HG03139 (cell line): ENCODE measurements around the gene NUP85.
"Not testable (repeated sequence)": the region's sequence is repeated elsewhere in the genome, so short reads cannot be mapped to it uniquely, and the experiment has no call there.

Experiments
- ATAC-seq: cut with Tn5 transposase; IDR thresholded peaks from one replicate; pipeline ENCODE4 v1.9.1; 2021; ENCODE audit not compliant: unreplicated experiment

Gene NUP85

GRCh38 chr17:75199886-75200618 is 5.4 kb upstream of the NUP85 start:
- no peak for ATAC-seq

GRCh38 chr17:75205793-75206163 is 299 bp downstream of the NUP85 start:
- no peak for ATAC-seq

GRCh38 chr17:75207050-75207407 is 1.6 kb downstream of the NUP85 start:
- not testable (repeated sequence) for ATAC-seq

- no peak for ATAC-seq
These were observed 2.3 kb downstream of the NUP85 start for GRCh38 chr17:75207760-75208159.

DNA sequence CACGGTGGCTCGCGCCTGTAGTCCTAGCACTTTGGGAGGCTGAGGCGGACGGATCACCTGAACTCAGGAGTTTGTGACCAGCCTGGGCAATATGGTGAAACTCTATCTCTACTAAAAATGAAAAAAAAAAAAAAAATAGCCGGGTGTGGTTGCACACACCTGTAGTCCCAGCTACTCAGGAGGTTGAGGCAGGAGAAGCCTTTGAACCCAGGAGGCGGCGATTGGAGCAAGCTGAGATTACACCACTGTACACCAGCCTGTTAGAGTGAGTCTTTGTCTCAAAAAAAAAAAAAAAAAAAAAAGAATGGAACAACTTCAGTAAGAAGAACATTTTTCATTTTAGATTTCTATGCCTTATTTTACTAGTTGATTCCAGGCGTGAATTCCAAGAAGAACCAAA is 2.7 kb downstream of the NUP85 start:
- ATAC-seq = no peak

GRCh38 chr17:75209061-75209460 is 3.6 kb downstream of the NUP85 start:
- no peak for ATAC-seq

GRCh38 chr17:75218131-75218530 is 12.7 kb downstream of the NUP85 start:
- ATAC-seq = no peak

GRCh38 chr17:75219815-75220214 is 14.3 kb downstream of the NUP85 start:
- ATAC-seq = no peak

- no peak for ATAC-seq
These were observed 19.5 kb downstream of the NUP85 start for GRCh38 chr17:75225016-75225415.

GRCh38 chr17:75227729-75228128 is 22.2 kb downstream of the NUP85 start:
- no peak for ATAC-seq

DNA sequence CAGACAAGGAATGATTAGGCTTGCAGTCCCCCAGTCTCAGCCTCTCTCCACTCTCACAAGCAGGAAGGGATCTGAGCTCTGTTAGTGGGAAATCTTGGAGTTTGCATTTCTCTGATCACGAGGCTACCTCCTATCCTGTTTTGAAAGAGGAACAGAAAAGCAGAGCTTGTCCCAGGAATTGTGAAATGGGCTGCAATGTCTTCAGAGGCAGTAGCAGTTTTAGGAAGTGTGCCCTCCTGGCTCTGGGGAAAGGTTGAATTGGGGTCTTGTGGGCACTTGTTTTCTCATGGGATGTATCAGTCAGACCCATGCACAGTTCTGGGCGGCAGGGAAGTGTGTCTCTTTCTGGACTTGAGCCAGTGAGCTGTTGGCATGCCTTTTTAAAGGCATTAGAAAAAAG is 22.8 kb downstream of the NUP85 start:
- ATAC-seq = no peak

DNA sequence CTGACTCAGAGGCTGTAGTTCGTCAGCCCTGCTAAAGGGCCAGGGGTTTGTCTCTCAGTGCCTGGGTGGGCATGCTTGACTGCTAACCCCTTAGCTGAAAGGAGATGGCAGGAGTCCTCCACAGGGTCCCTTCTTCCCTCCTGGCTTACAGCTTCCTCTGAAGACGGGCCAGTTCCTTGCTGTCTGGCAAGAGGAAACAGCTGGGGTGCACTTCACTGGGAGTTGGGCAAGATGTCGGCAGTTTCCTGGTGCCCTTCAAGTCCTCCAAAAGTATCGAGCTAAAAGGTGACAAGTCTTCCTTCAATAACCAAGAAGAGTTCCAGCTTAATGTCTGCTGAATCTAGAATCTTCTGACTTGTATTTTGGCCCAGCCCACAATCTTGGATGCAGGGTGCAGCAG is 23.4 kb downstream of the NUP85 start:
- no peak for ATAC-seq

DNA sequence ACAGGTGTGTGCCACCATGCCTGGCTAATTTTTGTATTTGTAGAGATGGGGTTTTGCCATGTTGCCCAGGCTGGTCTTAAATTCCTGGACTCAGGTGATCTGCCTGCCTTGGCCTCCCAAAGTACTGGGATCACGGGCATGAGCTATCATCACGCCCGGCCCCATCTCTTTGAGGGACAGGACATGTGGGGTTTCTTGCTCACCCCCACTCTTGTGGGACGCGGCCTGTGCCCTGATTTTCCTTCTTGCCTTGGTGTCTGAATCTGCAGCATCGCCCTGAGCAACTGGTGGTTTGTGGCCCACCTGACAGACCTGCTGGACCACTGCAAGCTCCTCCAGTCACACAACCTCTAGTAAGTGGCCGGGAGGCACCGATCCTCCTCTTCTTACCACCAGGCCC is 25.6 kb downstream of the NUP85 start:
- ATAC-seq = no peak

GRCh38 chr17:75231741-75232464 is 26.4 kb downstream of the NUP85 start:
- no peak for ATAC-seq

DNA sequence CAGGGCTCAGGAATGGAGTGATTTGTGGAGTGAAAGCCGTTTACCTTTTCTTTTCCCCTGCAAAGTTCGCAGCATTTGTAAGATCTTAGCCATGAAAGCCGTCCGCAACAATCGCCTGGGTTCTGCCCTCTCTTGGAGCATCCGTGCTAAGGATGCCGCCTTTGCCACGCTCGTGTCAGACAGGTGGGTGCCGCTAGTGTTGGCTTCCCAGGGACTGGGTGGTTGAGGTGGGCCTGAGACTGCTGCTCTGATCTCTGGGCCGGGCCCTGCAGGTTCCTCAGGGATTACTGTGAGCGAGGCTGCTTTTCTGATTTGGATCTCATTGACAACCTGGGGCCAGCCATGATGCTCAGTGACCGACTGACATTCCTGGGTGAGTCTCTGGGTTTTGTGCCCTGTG is 27.3 kb downstream of the NUP85 start:
- ATAC-seq = no peak

DNA sequence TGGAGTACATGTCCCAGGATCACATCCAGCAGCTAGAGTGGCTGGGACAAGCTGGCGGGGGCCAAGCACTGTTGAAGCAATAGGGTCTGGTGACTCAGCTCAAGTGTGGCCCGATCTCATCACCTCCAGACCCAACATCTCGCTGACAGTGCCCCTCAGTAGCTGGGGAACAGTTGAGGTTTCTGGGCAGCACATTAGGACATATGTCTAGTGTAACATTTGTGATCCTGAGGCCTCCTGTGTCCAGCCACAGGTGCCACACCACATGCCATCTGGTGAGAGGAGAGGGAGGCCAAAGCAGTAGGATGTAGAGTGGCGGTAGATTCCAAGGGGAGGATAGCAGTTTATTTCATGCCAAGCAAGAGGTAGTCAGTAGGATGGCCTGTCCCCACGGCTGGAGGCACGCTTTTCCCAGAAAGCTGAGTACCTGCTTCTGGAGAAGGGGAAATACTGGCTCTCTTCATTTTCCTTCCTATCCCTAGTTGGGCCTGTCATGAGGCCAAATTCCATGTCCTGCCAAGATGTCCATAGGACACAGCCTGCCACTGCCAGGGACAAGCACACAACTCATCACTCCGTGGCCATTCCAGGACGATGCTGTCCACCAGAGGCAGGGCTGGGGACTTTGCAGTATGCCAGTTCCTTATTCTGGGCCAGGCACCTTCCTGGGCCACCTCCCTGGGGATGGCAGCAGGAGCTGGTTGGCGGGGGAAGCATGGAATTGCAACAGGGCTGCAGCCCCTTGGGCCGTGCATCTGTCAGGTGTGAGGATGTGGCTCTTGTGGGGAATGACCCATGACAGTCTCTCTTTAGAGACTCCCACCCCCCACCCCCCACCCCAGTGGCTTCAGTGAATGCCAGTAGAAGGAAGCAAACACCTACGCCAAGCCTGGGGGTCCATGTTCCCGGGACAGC is 31.9 kb downstream of the NUP85 start:
- no peak for ATAC-seq

DNA sequence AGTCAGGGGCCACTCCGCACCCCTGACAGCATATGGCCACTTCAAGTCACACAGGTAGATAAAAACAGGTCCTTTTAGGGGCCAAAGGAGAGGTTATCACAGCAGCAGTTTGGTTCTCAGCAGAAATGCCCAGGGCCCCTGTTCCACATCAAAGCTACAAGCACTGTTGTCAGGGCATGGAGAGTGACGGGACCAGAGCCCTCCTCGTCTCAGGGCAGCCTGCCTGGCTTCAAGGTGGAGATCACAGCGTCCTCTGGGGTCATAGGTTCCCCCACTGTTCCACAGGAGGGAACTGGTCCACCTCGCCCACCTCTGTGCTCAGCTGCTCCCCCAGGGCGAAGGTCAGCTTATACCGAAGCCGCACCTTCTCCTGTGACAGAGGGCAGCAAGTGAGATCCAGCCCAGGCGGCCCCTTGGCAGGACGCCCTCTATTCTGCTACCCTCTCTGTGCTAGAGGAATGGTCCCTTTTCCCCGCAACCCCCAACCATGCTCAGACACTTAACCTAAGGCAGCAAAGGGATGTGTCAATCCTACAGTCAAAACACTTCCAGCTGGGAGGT is 32.6 kb downstream of the NUP85 start:
- no peak for ATAC-seq

GRCh38 chr17:75238684-75239191 is 33.3 kb downstream of the NUP85 start:
- ATAC-seq = no peak

DNA sequence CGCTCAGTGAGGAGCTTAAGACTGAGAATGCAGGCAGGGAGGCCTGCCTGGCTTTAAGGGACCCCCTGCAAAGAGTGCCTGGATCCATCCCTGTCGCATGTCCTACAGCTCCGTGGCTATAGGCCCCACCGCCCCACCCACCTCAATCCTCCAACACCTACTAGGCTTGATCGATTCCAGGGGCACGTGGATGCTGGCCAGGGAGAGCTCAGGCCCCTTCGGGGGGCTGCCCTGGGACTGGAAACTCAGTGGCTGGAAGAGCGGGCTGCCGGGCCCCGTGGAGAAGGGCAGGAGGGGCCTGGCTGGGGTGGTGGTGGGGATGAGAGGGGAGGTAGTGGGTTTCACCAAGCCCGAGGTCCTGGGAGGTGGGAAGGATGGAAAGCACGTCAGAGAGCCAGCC is 33.7 kb downstream of the NUP85 start:
- no peak for ATAC-seq

DNA sequence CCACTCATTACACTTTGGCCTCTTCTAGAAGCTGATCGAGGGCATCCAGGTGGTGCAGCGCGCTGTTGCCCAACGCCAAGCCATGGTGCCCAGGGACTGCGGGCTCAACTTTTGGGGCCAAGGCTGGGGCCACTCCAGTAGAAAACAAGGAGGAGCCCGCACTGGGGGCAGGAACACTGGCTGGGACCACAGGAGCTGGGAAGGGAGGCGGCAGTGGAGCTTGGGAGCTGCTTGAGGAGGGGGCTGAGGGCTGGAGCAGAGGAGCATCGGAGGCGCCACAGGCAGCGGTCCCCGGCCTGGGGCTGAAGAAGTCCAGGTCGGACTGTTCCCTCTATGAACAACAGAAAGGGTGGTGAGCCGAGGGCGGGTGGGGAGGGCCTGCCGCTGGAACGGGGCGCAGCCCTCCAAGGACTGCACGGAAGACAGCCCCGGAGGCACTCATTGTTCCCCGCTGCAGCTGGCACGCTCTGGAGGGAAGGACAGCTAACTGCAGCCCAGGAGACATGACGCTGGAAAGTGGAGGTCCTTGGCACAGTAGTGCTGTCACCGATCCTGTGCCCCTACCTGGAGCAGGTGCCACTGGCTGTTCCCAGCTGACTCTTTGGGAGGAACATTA is 34.4 kb downstream of the NUP85 start:
- ATAC-seq = no peak
